ENCODE measurements around the gene CHAT.
A peak's percentile ranks its signal among the peaks of the same experiment; 100 is the strongest.

The CHAT gene

DNA sequence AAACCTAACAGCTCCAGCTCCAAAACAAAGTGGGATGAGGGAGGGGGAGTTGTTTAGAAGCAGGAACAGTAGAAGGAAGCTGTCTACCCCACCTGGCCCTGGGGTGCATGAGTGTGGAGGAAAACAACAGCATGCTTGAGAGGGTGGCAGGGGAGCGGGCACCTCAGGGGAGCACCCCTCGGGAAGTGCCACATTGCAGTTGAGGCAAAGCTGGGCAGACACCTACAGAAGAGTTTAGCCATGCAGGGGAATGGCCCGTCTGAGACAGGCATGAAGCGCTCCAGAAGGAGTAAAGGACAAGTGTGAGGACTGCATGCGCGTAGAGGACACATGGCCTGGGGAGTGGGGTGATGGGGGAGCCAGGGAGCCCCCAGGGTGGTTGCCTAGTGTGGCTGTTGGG is 18.1 kb downstream of the CHAT start:
- DNase-seq (ENCODE audit: low spot score): no peak

DNA sequence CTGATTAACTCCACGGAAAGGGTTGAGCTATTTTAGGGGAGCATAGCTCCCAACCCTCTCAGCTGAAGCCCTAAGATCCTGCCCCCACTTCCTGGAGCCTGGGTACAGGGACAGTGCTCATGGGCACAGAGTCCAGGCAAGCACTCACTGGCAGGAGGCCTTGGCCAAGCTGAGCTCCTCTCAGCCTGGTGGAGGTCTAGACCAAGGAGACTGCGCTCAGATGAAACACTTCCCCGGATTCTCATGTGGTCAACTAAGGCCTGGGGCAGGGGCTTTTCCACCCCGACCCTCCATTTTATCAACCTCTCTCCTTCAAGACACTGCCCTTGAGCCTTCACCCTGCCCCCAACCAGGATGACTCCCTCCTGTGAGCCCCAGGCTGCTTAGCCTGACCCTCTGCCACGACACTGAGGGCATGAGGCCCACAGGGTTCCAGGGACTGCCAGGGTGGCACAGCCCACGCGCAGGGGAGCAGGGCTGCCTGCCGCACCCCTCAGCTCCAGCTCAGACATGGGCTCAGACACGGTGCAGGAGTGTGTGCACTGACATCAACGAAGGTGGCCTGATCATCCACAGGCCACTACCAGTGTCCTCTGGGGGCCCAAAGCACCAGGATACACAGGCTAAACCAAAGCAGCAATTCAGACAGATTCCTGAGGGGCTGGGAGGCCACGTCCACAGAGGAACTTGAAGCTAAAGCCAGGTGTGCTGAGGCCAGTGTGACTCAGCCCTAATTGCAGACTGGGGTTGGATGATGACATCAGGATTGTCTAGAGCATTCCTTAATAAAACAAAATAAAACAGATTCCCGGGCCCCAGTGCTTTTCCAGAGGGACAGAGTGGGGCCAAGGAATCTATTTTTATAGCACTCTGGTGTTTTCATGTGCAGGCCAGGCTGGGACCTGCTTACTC is 18.8 kb downstream of the CHAT start:
- no peak for DNase-seq (ENCODE audit: low spot score)

DNA sequence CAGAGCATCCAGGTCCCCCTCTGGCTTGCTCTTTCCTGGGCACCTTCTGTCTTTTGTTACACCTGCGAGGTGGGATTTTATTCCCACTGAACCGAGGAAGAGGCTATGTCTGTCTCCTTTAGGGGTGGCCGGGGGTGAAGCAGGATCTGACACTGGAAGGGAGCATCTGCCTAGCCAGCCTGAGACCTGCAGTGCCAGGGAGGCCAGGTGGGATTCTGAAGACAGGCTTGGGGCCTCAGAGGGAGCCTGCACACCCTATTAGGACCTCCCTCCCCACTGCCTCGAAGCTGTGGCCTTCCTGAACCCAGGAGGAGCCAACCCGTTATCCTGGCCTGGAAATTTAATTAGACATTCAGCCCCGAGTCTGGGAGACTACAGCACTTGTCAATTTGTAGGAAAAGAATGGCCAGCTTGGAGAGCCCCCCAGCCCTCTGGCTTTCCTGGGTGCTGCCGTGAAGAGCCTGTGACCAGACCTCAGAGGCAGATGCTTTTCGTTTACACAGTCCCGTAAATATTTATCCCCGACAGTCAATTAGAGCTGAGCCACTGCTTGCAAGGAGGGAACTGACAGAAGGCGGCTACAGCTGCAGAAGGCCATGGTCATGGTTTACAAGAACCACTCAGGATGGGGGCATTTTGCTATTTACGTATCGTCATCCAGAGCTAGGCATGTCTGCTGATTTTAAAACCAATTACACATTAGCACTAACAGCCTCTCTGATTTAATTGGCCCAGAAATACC is 19.7 kb downstream of the CHAT start:
- no peak for DNase-seq (ENCODE audit: low spot score)

DNA sequence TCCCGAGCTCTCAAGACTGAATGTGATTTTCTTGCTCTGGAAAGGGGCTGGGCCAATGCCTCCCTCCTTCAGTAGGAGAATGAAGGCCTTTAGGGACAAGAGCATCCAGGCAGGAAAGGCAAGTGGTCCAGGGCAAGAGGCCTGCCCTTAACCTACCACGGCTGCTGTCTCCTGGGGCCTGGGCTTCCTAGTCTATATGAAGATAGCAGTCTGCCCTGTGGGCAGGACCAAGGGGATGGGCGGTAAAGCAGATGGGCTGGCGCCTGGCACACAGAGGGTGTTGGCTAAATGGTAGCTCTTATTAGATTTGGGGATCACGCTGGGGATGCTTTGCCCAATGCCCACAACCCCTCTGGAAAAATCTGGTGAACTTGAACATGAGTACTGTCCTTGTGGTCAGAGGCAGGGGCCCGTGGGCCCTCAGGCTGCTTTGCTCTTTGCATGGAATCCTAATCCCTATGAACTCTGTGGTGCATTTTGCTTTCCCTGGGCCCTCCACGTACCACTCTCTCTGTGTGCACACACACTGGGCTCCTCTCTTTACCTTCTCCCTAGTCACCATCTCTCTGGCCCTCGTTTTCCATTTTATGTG is 20.3 kb downstream of the CHAT start:
- DNase-seq (ENCODE audit: low spot score): no peak

DNA sequence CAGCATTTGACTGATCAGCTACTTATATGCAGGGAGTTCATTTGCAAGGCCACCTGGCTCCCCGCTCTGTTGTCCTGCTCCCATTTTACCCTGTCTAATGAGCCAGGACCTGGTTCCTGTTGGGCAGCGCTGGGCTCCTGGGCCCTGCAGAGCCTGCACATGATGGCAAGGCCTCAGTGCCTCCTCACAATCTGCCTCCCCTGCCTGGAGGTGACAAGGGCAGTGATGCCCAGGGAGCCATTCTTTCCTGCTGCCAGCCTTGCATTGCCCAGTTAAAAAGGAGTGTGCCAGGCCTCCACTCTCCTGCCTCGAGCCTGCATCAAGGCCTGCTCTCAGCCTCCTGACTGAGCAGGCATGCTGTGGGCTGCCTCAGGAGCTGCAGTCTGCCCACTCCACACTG is 28.5 kb downstream of the CHAT start:
- DNase-seq (ENCODE audit: low spot score): no peak

DNA sequence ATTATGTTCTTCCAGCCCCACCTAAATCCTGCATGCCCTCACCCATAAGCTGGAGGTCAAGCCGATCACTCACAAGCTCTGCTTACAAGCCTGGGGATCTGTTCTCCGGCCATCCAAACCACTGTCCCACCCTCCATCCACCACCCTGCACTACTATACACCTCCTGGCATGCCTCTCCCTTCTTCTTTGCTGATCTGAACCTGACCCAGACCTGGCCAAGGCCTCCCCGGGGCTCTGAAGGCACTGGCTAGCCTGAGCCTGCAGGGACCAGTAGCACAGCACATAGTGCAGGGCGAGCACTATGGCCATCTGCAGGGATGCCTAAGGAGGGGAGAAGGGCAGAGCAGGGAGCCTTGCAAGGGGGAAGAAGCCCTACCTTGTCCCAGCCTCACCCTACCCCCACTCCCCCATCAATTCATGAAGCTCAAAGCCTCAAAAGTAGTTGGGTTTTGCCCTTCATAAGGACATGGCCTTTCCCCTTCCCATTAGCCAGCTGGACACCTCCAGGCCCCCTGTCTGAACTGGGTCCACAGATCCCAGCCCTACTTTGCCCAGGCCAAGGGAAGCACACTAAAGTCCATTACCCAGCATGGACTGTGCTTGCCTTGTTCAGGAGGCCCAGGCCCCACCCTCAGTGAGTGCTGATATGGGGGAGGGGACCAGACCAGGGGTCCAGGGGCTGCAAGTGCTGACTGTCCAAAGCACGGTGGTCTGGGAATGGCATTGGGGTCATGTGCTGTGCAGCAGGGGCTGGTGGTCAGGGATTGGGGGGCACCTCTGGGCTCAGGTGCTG is 29.6 kb downstream of the CHAT start:
- no peak for DNase-seq (ENCODE audit: low spot score)

DNA sequence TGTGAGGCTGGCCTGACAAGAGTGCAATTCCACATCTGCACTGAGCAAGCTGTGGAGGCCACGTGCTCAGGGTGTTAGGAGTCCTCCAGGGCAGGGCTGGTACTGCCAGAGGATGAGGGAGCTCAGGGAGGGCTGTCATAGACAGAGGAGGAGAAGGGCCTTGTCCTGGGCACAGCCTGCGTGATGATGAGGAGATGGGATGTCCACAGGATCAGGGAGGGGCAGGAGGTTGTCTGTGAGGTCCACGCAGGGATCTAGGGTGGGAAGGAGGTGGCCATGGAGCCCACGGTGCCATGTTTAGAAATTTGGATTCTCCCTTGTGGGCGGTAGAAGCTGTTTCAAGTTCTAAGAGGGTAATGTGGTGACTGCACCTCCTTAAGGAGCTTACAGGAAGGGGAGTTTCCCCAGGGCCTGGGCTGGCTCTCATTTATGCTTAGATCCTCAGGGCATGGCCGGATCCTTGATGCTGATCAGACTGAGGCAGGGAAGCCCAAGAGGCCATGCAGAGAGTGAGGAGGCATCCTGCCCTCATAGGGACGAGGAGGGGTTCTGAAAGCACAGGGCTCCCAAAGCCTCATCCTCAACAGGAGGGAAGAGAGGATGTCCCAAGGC is 30.3 kb downstream of the CHAT start:
- no peak for DNase-seq (ENCODE audit: low spot score)

DNA sequence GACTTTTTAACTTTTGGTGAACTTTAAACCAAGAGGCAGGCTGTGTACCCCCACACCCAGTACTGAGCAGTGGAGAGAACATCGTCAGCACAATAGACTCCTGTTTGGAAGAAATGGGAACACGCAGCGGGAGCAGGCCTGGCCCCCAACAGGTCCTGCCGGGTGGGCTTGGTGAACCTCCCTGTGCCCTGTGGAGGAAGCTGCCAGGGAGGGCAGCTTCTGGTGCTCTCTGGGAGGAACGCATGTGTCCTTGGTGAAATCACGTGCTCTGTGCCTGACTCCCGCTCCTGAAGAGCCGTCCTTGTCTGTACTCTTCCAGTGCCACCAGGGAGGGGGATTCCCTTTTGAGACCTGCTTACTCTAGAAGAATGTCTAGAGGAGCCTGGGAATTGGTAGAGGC is 31.6 kb downstream of the CHAT start:
- DNase-seq (ENCODE audit: low spot score): no peak

DNA sequence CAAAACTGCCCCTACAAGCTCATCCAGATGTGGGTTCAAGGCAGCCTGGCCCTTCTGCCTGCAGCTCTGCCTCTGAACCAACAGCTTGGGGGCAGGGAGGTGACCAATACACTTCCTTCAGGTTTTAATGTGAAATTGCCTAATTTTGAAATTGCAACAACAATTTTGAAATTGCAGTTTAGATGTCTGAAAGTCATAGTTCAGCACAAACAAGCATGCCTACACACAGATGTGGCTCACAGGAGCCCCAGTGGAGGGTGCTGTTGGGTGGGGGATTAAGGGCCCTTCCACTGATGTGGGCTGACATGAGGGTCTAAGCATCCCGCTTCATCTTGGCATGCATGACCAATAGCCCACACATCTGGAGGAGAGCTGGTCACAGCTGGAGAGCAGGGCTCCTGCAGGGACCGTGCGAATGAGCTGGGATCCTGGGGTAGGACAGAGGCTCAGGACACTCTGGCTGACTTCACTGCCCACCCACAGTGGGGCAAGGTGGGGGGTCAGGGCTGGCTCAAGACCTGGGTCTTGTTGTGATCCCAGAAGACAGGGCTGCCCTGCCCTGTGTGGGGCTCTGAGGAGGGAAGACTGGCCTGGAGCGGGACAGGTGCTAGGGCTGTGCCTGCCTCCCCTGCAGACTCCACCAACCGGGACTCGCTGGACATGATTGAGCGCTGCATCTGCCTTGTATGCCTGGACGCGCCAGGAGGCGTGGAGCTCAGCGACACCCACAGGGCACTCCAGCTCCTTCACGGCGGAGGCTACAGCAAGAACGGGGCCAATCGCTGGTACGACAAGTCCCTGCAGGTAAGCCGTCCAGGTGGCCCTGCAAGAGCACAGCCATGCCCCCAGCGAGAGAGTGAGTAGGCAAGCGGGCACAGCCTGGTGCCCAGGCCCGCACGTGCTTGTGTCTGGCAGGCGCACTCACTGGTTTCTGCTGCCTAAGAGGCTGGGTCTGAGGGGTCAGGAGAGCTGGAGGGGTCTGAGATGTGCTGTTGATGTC is 32.3 kb downstream of the CHAT start:
- no peak for DNase-seq (ENCODE audit: low spot score)

DNA sequence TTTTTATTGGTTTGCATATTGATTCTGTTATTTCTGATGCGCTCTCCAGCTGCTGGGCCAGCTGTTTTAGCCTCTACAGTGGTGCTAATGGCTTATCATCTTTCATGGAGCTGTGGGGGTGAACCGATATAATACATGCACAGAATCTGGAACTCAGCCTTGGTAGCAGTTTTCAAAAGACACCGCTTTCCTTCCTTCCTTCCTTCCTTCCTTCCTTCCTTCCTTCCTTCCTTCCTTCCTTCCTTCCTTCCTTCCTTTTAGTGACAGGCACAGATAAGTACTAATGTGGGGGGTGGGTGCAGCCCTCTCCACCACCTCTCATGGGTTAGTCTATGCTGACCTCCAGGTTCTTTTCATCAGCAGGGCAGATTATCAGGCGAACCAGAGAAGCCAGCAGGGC is 33.7 kb downstream of the CHAT start:
- DNase-seq (ENCODE audit: low spot score): no peak

DNA sequence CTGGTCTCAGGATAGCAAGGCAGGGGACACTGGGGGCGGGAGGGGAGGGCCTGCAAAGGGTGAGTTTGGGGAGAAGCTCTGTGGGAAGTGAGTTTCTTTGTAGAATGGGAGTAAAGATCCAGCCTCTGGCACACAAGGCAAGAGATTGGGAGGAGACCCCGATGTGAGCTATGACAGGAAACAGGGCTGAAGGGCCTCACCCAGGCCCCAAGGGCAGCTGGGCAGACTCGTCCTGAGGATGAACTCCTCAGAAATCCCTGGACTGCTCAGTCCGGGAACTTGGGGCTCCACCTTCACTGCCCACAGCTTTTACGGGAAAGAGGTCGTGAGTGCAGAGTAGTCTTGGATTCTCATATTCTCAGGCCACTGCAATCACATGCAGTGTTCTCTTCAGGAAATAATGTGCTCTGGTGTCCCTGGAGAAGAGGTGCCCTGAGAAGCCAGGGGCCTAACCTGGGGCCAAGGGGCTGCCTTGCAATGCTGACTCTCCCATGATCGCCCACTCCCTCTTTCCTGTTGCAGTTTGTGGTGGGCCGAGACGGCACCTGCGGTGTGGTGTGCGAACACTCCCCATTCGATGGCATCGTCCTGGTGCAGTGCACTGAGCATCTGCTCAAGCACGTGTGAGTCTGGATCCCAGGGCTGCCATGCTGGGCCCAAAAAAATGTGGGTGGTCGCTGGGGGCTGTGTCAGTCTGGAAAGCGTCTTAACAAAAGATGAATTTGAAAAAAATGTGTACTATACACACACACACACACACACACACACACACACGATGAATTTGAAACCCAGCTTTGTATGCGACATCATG is 34.4 kb downstream of the CHAT start:
- DNase-seq (ENCODE audit: low spot score): no peak

DNA sequence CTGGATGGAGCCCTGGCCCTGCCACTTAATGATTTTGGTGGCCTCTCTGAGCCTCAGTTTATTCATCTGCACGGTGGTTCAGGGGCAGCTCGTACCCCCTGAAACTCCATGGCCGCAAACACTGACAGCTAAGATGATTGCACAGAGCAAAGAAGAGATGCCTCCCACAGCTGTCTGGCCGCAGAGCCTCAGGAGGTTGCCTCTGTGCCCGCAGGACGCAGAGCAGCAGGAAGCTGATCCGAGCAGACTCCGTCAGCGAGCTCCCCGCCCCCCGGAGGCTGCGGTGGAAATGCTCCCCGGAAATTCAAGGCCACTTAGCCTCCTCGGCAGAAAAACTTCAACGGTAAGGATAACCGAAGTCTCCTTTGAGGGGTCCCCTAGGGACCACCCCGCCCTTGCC is 35.5 kb downstream of the CHAT start:
- peak; percentile 41 for DNase-seq (ENCODE audit: low spot score)

DNA sequence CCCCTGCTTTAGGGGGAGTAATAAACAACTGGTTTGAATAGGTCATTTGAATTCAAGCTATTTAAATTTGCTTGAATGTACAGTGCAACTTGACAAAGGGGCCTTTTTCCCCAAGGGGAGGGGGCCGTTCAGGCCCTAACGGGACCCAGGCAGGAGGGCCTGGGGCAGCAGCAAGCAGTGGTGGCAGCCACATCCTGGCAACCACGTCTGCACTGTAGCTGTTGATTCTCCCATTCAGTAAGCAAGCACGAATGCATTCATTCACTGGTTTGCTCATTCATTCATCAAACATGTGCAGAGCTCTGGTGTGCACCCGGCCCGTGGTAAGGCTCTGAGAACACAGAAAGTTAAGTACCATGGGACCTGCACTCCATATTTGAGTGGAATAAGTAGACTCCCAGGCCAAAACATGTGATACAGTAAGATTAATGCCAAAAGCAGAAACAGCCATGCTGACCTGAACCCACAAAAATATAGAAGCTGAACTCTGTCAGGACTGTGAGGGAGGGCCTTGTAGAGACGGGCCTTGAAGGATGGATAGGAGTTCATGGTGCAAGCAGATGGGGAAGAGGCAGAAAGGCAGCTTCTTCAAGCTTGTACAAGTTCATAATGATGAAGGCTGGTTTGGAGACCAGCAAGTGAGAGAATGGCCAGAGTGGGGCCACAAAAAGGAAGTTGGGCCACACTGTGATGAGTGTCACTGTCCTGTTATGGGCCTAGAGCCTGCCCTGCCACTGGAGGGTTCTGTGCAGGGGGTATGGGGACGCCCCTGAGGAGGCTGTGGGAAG is 36.3 kb downstream of the CHAT start:
- peak; percentile 18 for DNase-seq (ENCODE audit: low spot score)

DNA sequence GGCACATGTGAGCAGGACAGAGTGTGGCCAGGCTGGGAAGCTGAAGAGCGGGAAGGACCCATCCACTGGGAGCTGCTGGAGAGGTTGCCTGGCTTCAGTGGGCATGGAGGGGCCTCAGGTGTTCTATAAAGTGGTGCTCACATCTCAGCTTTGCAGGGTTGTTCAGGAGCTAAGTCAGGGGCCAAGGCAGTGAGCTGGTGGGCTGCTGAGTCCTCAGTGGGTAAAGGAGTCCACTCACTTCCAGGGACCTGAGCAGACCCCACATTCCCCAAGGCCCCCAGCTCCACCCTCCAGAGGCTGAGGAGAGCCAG is 36.8 kb downstream of the CHAT start:
- DNase-seq (ENCODE audit: low spot score): peak; percentile 17

DNA sequence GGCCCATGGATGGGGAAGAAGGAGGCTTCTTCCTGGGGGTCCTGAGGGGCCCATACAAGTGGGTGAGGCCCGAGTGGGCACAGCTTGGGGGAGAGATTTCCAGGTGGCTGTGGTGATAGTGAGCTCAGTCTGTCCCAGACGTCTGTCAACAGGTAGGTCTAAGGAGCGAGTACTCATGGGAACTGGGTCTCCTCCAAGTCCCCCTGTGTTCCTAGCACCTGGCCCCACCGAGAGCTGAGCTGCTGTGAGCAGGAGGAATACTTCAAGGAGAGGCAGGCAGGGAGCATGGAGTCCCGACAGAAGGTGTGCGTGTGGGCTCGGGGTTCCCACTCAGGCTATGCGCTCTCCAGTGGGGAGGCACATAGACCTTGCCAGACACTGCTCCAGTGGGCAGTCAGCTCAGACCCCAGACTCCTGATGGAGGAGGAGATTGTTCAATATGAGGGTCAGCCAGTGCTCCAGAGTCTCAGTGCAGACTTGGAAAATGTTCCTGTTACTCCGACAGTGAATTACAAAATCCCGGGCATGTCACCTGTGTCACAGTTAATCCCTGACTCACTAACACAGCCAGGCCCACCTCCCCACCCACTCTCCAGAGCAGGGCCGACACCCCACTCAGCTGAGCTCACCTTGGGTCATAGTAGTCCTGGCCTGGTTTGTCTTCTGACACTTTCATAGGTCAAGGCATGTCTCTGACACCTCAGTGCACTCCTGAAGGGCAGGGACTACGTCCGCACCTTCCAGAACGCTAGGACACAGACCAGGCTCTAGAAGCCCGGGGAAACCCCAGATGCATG is 37.4 kb downstream of the CHAT start:
- DNase-seq (ENCODE audit: low spot score): peak; percentile 20

DNA sequence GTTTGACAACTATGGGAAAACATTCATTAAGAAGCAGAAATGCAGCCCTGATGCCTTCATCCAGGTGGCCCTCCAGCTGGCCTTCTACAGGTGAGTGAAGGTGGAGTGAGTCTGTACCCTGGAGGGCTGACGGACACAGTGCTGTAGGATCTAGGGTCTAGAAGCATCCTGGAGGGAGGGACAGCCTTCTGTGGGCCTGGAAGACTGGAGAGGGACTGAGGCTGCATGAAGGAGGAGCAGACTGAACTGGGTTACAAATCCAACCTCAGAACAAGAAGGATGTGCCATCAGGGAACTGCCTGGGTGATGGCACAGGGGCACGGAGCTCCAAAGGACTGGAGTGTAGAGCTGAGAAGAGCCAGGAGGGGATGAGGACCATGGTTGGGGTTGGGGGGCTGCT is 38.1 kb downstream of the CHAT start:
- DNase-seq (ENCODE audit: low spot score): peak; percentile 25

DNA sequence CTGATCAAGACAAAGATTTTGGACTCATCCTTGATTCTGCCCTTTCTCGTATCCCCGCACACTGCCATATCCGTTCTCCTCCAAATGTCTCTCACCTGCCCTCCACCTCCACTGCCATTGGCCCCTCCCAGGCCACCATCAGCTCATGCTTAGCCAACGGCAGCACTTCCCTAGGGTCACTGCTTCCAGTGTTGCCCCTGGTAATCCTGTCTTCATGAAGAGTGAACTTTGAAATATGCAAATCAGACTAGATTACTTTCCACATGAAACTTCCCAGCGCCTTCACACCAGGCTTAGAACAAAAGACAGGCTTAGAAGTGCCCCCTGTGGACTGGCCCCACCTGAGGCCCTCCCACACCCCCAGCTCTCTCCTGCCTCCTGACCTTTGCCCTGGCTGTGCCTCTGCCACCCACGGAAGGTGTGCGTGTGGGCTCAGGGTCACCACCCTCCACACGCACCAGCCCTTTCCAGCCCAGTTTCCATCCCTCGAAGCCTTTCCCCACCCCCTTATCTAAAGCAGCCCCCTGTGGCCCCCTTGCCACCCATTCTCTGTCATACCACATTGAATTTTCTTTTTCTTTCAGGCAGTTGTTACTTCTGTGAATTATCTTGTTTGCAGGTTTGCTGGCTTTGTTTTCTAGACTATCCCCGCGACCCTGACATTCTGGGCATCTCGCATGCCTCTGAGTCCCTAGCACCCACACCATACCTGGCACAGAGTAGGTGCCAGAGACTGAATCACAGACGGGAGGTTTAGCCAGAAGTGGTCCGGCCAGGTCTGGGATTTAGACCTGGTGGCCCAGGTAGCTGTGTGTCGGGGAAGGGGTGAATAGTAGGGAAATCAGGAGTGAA is 38.8 kb downstream of the CHAT start:
- DNase-seq (ENCODE audit: low spot score): peak; percentile 32
